HepG2 (cell line): ENCODE measurements around the gene CHCHD6. TPM values are rescaled to one million over a fixed set of nuclear protein-coding genes. Genes with fewer than 3 reads are reported as not detected.

ENCODE experiments used
- FOXJ3 ChIP-seq: sonication (generic); formaldehyde crosslinking; IDR thresholded peaks from 2 replicates; pipeline ENCODE4 v1.4.0; 2020; ENCODE audit warnings: missing genetic modification reagents, mild to moderate bottlenecking, borderline replicate concordance
- NBN ChIP-seq: fragments of 450-650 bp; conservative IDR thresholded peaks from 2 replicates; pipeline ENCODE4 v1.6.1; 2017
- NONO ChIP-seq, 2 experiments: fragments of 450-650 bp in 1 of 2; sonication (generic) in 1 of 2; formaldehyde crosslinking in 1 of 2; IDR thresholded peaks in 1 of 2; conservative IDR thresholded peaks in 1 of 2; 2 replicates each; pipeline versions ENCODE4 v1.6.1 to v1.8.0; 2017 to 2022; ENCODE audit warnings: mild to moderate bottlenecking in 1 of 2, missing genetic modification reagents in 1 of 2, moderate library complexity in 1 of 2
- REPIN1 ChIP-seq: sonication (generic); formaldehyde crosslinking; IDR thresholded peaks from 2 replicates; pipeline ENCODE4 v1.8.0; 2022; ENCODE audit warnings: missing genetic modification reagents, low read depth, mild to moderate bottlenecking, borderline replicate concordance
- SCMH1 ChIP-seq: sonication (generic); formaldehyde crosslinking; IDR thresholded peaks from 2 replicates; pipeline ENCODE4 v1.9.0; 2021; ENCODE audit warnings: missing genetic modification reagents, mild to moderate bottlenecking, borderline replicate concordance
- SIX1 ChIP-seq: sonication (generic); formaldehyde crosslinking; IDR thresholded peaks from 2 replicates; pipeline ENCODE4 v1.4.0; 2020; ENCODE audit warnings: missing genetic modification reagents, borderline replicate concordance
- SMC3 ChIP-seq: IDR thresholded peaks from 2 replicates; pipeline ENCODE4 v1.6.1; 2011; ENCODE audit warnings: low read length, improper control_type of control experiment
- SP140L ChIP-seq: sonication (generic); formaldehyde crosslinking; IDR thresholded peaks from 2 replicates; pipeline ENCODE4 v1.4.0; 2020; ENCODE audit warnings: missing genetic modification reagents, borderline replicate concordance
- STAT5B ChIP-seq: sonication (generic); formaldehyde crosslinking; IDR thresholded peaks from 2 replicates; pipeline ENCODE4 v1.4.0; 2020; ENCODE audit warnings: missing genetic modification reagents
- TEAD3 ChIP-seq: optimal IDR thresholded peaks from 2 replicates; pipeline ENCODE3; 2016; ENCODE audit warnings: borderline replicate concordance
- ZNF224 ChIP-seq: sonication (generic); formaldehyde crosslinking; IDR thresholded peaks from 2 replicates; pipeline ENCODE4 v1.5.0; 2020; ENCODE audit warnings: mild to moderate bottlenecking, missing genetic modification reagents
- ZNF350 ChIP-seq: sonication (generic); formaldehyde crosslinking; IDR thresholded peaks from 2 replicates; pipeline ENCODE4 v1.4.0; 2020; ENCODE audit warnings: mild to moderate bottlenecking, low read depth, missing genetic modification reagents, borderline replicate concordance
- ZNF367 ChIP-seq: sonication (generic); formaldehyde crosslinking; IDR thresholded peaks from 2 replicates; pipeline ENCODE4 v1.4.0; 2020; ENCODE audit warnings: missing genetic modification reagents, borderline replicate concordance
- ZNF558 ChIP-seq: sonication (generic); formaldehyde crosslinking; IDR thresholded peaks from 2 replicates; pipeline ENCODE4 v1.9.0; 2022; ENCODE audit warnings: mild to moderate bottlenecking, missing genetic modification reagents, borderline replicate concordance
- ZNF577 ChIP-seq: sonication (generic); formaldehyde crosslinking; IDR thresholded peaks from 2 replicates; pipeline ENCODE4 v1.4.0; 2020; ENCODE audit warnings: mild to moderate bottlenecking, low read depth, missing genetic modification reagents, borderline replicate concordance
- polyA plus RNA-seq, 8 experiments: library from polyadenylated mRNA; depleted of rRNA in 3 of 8; stranded (reverse) in 7 of 8; unstranded in 1 of 8; fragments of >200 nt; fragmentation: Illumina TruSeq in 4 of 8; extraction: Trizol in 4 of 8; gene quantifications; 2 replicates each; pipeline versions ENCODE4 v1.2.1 to v1.2.3, GENCODE V29; 2011 to 2016; ENCODE audit warnings: low read depth in 4 of 8, missing spikeins in 1 of 8, mixed read lengths in 1 of 8; ENCODE audit not compliant: insufficient read depth in 1 of 8
- total RNA-seq, 5 experiments: library from RNA; depleted of rRNA; stranded (reverse); fragments of >200 nt; fragmentation: Illumina TruSeq; extraction: Trizol; gene quantifications; 2 replicates each; pipeline ENCODE4 v1.2.3, GENCODE V29; 2016; ENCODE audit warnings: low read depth in 1 of 5
- TF ChIP-seq, protein P1 (sequence below): sonication (generic); formaldehyde crosslinking; IDR thresholded peaks from 2 replicates; pipeline ENCODE4 v1.5.0; 2020; ENCODE audit warnings: mild to moderate bottlenecking, low read depth, missing genetic modification reagents, borderline replicate concordance
- TF ChIP-seq, protein P2 (sequence below): sonication (generic); formaldehyde crosslinking; IDR thresholded peaks from 2 replicates; pipeline ENCODE4 v1.4.0; 2020; ENCODE audit warnings: low read depth, mild to moderate bottlenecking, missing genetic modification reagents
- TF ChIP-seq, protein P3 (sequence below): sonication (generic); formaldehyde crosslinking; IDR thresholded peaks from 2 replicates; pipeline ENCODE4 v1.4.0; 2020; ENCODE audit warnings: missing genetic modification reagents, low read depth, mild to moderate bottlenecking, borderline replicate concordance
- TF ChIP-seq, protein P4 (sequence below): sonication (generic); formaldehyde crosslinking; conservative IDR thresholded peaks from 2 replicates; pipeline ENCODE4 v1.8.0; 2022; ENCODE audit warnings: mild to moderate bottlenecking, moderate library complexity, missing genetic modification reagents
- TF ChIP-seq, protein P5 (sequence below): IDR thresholded peaks from 2 replicates; pipeline ENCODE4 v1.6.1; 2016; ENCODE audit warnings: mild to moderate bottlenecking

Gene CHCHD6
- total and polyA plus RNA-seq, 2 of the 13 experiments (the other 11 are each of a cell fraction or from before 2014, with no cell fraction given) = 20.3 to 20.8 TPM

DNA sequence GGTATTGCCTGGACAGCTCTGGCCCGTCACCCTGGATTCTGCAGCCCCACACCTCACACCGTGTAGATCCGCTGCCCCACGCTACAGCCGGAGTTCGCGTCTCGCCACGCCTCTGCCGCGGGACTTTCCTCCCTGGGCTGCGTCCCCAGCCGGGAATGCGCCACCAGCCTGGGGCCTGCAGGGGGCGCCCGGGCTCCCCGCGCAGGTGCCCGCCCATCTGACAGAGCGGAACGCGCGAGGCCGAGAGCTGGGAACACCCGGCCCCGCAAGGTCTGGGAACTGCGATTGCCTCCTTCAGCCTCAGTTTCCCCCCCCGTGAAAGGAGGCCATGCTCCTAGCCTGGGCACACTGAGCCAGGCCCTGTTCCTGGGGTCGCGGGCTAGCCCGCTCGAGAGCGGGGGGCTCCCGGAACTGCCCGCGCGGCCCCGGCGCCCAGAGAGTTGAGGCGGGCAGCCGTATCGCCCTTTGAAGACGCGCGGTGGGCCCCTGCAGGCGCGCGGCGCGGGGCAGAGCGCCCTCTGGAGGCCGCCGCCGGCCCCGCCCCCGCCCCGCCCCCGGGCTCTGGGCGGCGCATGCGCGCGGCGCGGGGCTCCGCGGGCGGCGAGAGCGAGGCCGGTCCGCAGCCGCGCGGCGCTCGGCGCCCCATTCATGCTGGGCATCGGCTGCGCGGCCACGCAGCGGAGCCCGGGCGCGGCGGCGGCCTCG is 278.6 kb downstream of the CHCHD6 start, which contains the start of gene PLXNA1 (continued):
- TF ChIP-seq, protein P1, sequence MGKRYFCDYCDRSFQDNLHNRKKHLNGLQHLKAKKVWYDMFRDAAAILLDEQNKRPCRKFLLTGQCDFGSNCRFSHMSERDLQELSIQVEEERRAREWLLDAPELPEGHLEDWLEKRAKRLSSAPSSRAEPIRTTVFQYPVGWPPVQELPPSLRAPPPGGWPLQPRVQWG (CRISPR knock-in tag) = no peak
- no peak for TF ChIP-seq FOXJ3 (CRISPR knock-in tag)
- no peak for TF ChIP-seq NONO (IDR thresholded peaks at IDR 0.05)
- TF ChIP-seq NONO (CRISPR knock-in tag; conservative IDR thresholded peaks at IDR 0.05) = peak; percentile 70; the same call in 1 of the 2 replicates
- TF ChIP-seq, protein P2, sequence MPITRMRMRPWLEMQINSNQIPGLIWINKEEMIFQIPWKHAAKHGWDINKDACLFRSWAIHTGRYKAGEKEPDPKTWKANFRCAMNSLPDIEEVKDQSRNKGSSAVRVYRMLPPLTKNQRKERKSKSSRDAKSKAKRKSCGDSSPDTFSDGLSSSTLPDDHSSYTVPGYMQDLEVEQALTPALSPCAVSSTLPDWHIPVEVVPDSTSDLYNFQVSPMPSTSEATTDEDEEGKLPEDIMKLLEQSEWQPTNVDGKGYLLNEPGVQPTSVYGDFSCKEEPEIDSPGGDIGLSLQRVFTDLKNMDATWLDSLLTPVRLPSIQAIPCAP (CRISPR knock-in tag) = peak; percentile 49; the same call in 1 of the 2 replicates
- TF ChIP-seq SP140L (CRISPR knock-in tag) = no peak
- peak; percentile 74 for TF ChIP-seq ZNF350
- peak; percentile 60; the same call in 1 of the 2 replicates for TF ChIP-seq REPIN1 (CRISPR knock-in tag)
- TF ChIP-seq ZNF558 (CRISPR knock-in tag) = no peak
- TF ChIP-seq TEAD3 (CRISPR knock-in tag) = peak; percentile 73
- no peak for TF ChIP-seq ZNF577 (CRISPR knock-in tag)
- TF ChIP-seq SIX1 (CRISPR knock-in tag) = no peak
- TF ChIP-seq SMC3 = no peak; the same call in 1 of the 2 replicates
- no peak for TF ChIP-seq ZNF367 (CRISPR knock-in tag)
- TF ChIP-seq, protein P3, sequence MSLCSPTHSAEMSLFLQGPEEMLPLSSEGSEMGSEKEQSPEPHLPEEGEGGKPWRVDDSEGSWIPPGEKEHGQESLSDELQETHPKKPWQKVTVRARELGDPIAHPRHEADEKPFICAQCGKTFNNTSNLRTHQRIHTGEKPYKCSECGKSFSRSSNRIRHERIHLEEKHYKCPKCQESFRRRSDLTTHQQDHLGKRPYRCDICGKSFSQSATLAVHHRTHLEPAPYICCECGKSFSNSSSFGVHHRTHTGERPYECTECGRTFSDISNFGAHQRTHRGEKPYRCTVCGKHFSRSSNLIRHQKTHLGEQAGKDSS (CRISPR knock-in tag) = peak; percentile 41; the same call in 1 of the 2 replicates
- TF ChIP-seq STAT5B (CRISPR knock-in tag) = no peak
- TF ChIP-seq, protein P4, sequence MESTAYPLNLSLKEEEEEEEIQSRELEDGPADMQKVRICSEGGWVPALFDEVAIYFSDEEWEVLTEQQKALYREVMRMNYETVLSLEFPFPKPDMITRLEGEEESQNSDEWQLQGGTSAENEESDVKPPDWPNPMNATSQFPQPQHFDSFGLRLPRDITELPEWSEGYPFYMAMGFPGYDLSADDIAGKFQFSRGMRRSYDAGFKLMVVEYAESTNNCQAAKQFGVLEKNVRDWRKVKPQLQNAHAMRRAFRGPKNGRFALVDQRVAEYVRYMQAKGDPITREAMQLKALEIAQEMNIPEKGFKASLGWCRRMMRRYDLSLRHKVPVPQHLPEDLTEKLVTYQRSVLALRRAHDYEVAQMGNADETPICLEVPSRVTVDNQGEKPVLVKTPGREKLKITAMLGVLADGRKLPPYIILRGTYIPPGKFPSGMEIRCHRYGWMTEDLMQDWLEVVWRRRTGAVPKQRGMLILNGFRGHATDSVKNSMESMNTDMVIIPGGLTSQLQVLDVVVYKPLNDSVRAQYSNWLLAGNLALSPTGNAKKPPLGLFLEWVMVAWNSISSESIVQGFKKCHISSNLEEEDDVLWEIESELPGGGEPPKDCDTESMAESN = peak; percentile 46; the same call in 1 of the 2 replicates
- TF ChIP-seq ZNF224 = no peak
- no peak for TF ChIP-seq SCMH1 (CRISPR knock-in tag)
- TF ChIP-seq NBN = no peak
- TF ChIP-seq, protein P5, sequence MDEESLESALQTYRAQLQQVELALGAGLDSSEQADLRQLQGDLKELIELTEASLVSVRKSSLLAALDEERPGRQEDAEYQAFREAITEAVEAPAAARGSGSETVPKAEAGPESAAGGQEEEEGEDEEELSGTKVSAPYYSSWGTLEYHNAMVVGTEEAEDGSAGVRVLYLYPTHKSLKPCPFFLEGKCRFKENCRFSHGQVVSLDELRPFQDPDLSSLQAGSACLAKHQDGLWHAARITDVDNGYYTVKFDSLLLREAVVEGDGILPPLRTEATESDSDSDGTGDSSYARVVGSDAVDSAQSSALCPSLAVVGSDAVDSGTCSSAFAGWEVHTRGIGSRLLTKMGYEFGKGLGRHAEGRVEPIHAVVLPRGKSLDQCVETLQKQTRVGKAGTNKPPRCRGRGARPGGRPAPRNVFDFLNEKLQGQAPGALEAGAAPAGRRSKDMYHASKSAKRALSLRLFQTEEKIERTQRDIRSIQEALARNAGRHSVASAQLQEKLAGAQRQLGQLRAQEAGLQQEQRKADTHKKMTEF (CRISPR knock-in tag) = peak; percentile 69
